Measurements from ENCODE around the gene POPDC2. TPM values are rescaled to one million over a fixed set of nuclear protein-coding genes. Genes with fewer than 3 reads are reported as not detected.
A peak's percentile ranks its signal among the peaks of the same experiment; 100 is the strongest.

Gene POPDC2
- total and polyA plus RNA-seq, 4 experiments from 2014 or later, result 2.0 to 7.4 (median 5.0) TPM

GRCh38 chr3:119669906-119670570 is 9.6 kb upstream of the POPDC2 start:
- CTCF ChIA-PET (ENCODE audit: partially characterized antibody), result no interaction called here
- Mint-ChIP-seq H3K27me3 (no peaks in the 10 kb centered on the region), H3K36me3 (peaks cover 37 to 59% of the 10 kb centered on the region in 2 donors), H3K27ac (peak overlapping the region in 2 of 7 donors; percentile 44 to 66), H3K4me1 (peaks cover 5 to 25% (median 15%) of the 10 kb centered on the region in 4 donors), H3K9me3 (no peaks in the 10 kb centered on the region), H3K4me3 (no peak overlapping the region)
- intact Hi-C loops (cut with micrococcal nuclease), result loop anchor here (10.0 kb wide), 2 partner anchors 435 to 675 kb away; partner anchors contain the start of gene LRRC58
- Histone ChIP-seq H3K9me3 (ENCODE audit: control insufficient read depth in 1 of 2, low read length in 2 of 2) (no peaks in the 10 kb centered on the region), H3K27me3 (ENCODE audit: insufficient read depth, low read length) (no peaks in the 10 kb centered on the region), H3K27ac (ENCODE audit: low read depth, low read length) (no peak overlapping the region), H3K36me3 (ENCODE audit: insufficient read depth, low read length) (peaks cover 36% of the 10 kb centered on the region), H3K4me3 (ENCODE audit: low read length in 2 of 2) (no peak overlapping the region), H3K4me1 (ENCODE audit: insufficient read depth, low read length) (peaks cover 11% of the 10 kb centered on the region)
- POLR2A ChIA-PET (ENCODE audit: partially characterized antibody), result no interaction called here
- DNase-seq, result no peak

- Mint-ChIP-seq H3K4me3 (no peak overlapping the region), H3K36me3 (peaks cover 19 to 32% of the 10 kb centered on the region in 2 donors), H3K4me1 (peaks cover 0 to 11% (median 3%) of the 10 kb centered on the region in 4 donors), H3K27me3 (no peaks in the 10 kb centered on the region), H3K9me3 (no peaks in the 10 kb centered on the region), H3K27ac (no peak overlapping the region)
- H3K4me3 ChIP-seq (ENCODE audit: low read length in 2 of 2), result no peak overlapping the region
- intact Hi-C loops (cut with micrococcal nuclease), result no loop called here
- ChIA-PET CTCF (ENCODE audit: partially characterized antibody) (no interaction called here), POLR2A (ENCODE audit: partially characterized antibody) (no interaction called here)
- no peak overlapping the region for H3K27ac ChIP-seq (ENCODE audit: low read depth, low read length)
- peaks cover 10% of the 10 kb centered on the region for H3K36me3 ChIP-seq (ENCODE audit: insufficient read depth, low read length)
- H3K4me1 ChIP-seq (ENCODE audit: insufficient read depth, low read length), result no peaks in the 10 kb centered on the region
- DNase-seq, result no peak
- H3K9me3 ChIP-seq (ENCODE audit: control insufficient read depth in 1 of 2, low read length in 2 of 2), result no peaks in the 10 kb centered on the region
- H3K27me3 ChIP-seq (ENCODE audit: insufficient read depth, low read length), result no peaks in the 10 kb centered on the region
These were observed 5.7 kb upstream of the POPDC2 start for GRCh38 chr3:119665954-119666559.

DNA sequence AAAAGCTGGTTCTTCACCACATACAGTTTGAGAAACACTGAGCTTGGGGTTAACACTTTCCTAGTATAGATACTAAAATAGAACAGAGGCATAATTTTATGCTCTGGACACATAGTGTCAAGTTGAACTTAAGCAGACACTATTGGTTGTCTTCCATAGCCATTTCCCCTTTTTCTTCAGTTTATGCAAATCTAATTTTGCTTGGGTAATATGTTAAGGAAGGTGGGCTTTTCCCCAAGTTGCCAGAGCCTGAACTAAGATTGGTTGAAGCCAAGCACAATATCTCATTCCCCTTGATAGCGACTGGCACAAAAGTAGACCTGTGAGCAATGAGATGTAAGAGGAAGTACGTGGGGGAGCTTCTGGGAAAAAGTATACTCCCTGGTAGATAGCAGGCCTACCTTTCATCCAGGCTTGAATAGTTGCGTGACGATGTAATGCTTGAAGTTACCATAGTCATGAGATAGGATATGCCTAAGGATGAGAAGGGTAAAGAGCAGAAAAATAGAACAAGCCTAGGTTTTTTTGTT is 4.5 kb upstream of the POPDC2 start:
- intact Hi-C loops (cut with micrococcal nuclease), result no loop called here
- Histone ChIP-seq H3K9me3 (ENCODE audit: control insufficient read depth in 1 of 2, low read length in 2 of 2) (no peaks in the 10 kb centered on the region), H3K27ac (ENCODE audit: low read depth, low read length) (no peak overlapping the region), H3K4me3 (ENCODE audit: low read length in 2 of 2) (no peak overlapping the region), H3K36me3 (ENCODE audit: insufficient read depth, low read length) (peaks cover 4% of the 10 kb centered on the region), H3K4me1 (ENCODE audit: insufficient read depth, low read length) (no peaks in the 10 kb centered on the region), H3K27me3 (ENCODE audit: insufficient read depth, low read length) (no peaks in the 10 kb centered on the region)
- ChIA-PET CTCF (ENCODE audit: partially characterized antibody) (no interaction called here), POLR2A (ENCODE audit: partially characterized antibody) (no interaction called here)
- H3K4me1 Mint-ChIP-seq, result peaks cover 0 to 3% (median under 1%) of the 10 kb centered on the region in 4 donors
- H3K4me3 Mint-ChIP-seq, result no peak overlapping the region
- H3K36me3 Mint-ChIP-seq, result peaks cover 20 to 22% of the 10 kb centered on the region in 2 donors
- H3K27me3 Mint-ChIP-seq, result no peaks in the 10 kb centered on the region
- DNase-seq, result no peak
- H3K9me3 Mint-ChIP-seq, result no peaks in the 10 kb centered on the region
- H3K27ac Mint-ChIP-seq, result peak overlapping the region in 2 of 7 donors; percentile 36 to 68

- peak overlapping the region in 1 of 7 donors; percentile 68 for H3K27ac Mint-ChIP-seq
These were observed 4.0 kb upstream of the POPDC2 start for GRCh38 chr3:119664370-119664769.

GRCh38 chr3:119663885-119664284 is 3.5 kb upstream of the POPDC2 start:
- H3K27me3 Mint-ChIP-seq, result no peaks in the 10 kb centered on the region

More at GRCh38 chr3:119664370-119664769, 4.0 kb upstream of the POPDC2 start:
- Histone ChIP-seq H3K36me3 (ENCODE audit: insufficient read depth, low read length) (peaks cover 4% of the 10 kb centered on the region), H3K27ac (ENCODE audit: low read depth, low read length) (no peak overlapping the region), H3K27me3 (ENCODE audit: insufficient read depth, low read length) (no peaks in the 10 kb centered on the region), H3K4me1 (ENCODE audit: insufficient read depth, low read length) (no peaks in the 10 kb centered on the region), H3K4me3 (ENCODE audit: low read length in 2 of 2) (no peak overlapping the region), H3K9me3 (ENCODE audit: control insufficient read depth in 1 of 2, low read length in 2 of 2) (no peaks in the 10 kb centered on the region)
- intact Hi-C loops (cut with micrococcal nuclease), result no loop called here
- Mint-ChIP-seq H3K4me1 (peaks cover 0 to 2% (median 0%) of the 10 kb centered on the region in 4 donors), H3K4me3 (no peak overlapping the region), H3K27me3 (no peaks in the 10 kb centered on the region), H3K36me3 (peaks cover 21 to 23% of the 10 kb centered on the region in 2 donors), H3K9me3 (no peaks in the 10 kb centered on the region)
- POLR2A ChIA-PET (ENCODE audit: partially characterized antibody), result no interaction called here
- no peak for DNase-seq
- CTCF ChIA-PET (ENCODE audit: partially characterized antibody), result no interaction called here

GRCh38 chr3:119662604-119663373 is 2.4 kb upstream of the POPDC2 start:
- Histone ChIP-seq H3K27ac (ENCODE audit: low read depth, low read length) (no peak overlapping the region), H3K9me3 (ENCODE audit: control insufficient read depth in 1 of 2, low read length in 2 of 2) (no peaks in the 10 kb centered on the region), H3K27me3 (ENCODE audit: insufficient read depth, low read length) (no peaks in the 10 kb centered on the region), H3K4me1 (ENCODE audit: insufficient read depth, low read length) (no peaks in the 10 kb centered on the region), H3K4me3 (ENCODE audit: low read length in 2 of 2) (no peak overlapping the region), H3K36me3 (ENCODE audit: insufficient read depth, low read length) (no peaks in the 10 kb centered on the region)
- POLR2A ChIA-PET (ENCODE audit: partially characterized antibody), result interaction anchor here (0.8 kb wide), 1 partner anchor 14 kb away, joined by 3 read pairs; the partner anchor contains the start of gene COX17
- no peaks in the 10 kb centered on the region for H3K9me3 Mint-ChIP-seq
- peak overlapping the region in 1 of 8 donors; percentile 24 for H3K4me3 Mint-ChIP-seq
- no peak for DNase-seq
- intact Hi-C loops (cut with micrococcal nuclease), result loop anchor here (1.0 kb wide), 1 partner anchor 35 kb away; no protein-coding TSS in a partner anchor
- peak overlapping the region in 4 of 7 donors; percentile 19 to 82 (median 66) for H3K27ac Mint-ChIP-seq
- H3K27me3 Mint-ChIP-seq, result no peaks in the 10 kb centered on the region
- CTCF ChIA-PET (ENCODE audit: partially characterized antibody), result no interaction called here
- H3K36me3 Mint-ChIP-seq, result peaks cover 18 to 20% of the 10 kb centered on the region in 2 donors
- peaks cover 0 to 1% (median 0%) of the 10 kb centered on the region in 4 donors for H3K4me1 Mint-ChIP-seq

More at GRCh38 chr3:119663885-119664284, 3.5 kb upstream of the POPDC2 start:
- Histone ChIP-seq H3K4me1 (ENCODE audit: insufficient read depth, low read length) (no peaks in the 10 kb centered on the region), H3K27me3 (ENCODE audit: insufficient read depth, low read length) (no peaks in the 10 kb centered on the region), H3K4me3 (ENCODE audit: low read length in 2 of 2) (no peak overlapping the region), H3K36me3 (ENCODE audit: insufficient read depth, low read length) (peaks cover 4% of the 10 kb centered on the region), H3K9me3 (ENCODE audit: control insufficient read depth in 1 of 2, low read length in 2 of 2) (no peaks in the 10 kb centered on the region), H3K27ac (ENCODE audit: low read depth, low read length) (no peak overlapping the region)
- intact Hi-C loops (cut with micrococcal nuclease), result no loop called here
- no peak overlapping the region for H3K4me3 Mint-ChIP-seq
- no peak for DNase-seq
- H3K4me1 Mint-ChIP-seq, result peaks cover 0 to 1% (median 0%) of the 10 kb centered on the region in 4 donors
- POLR2A ChIA-PET (ENCODE audit: partially characterized antibody), result no interaction called here
- CTCF ChIA-PET (ENCODE audit: partially characterized antibody), result no interaction called here
- no peaks in the 10 kb centered on the region for H3K9me3 Mint-ChIP-seq
- H3K36me3 Mint-ChIP-seq, result peaks cover 16 to 21% of the 10 kb centered on the region in 2 donors
- peak overlapping the region in 2 of 7 donors; percentile 6 to 68 for H3K27ac Mint-ChIP-seq
